CD8-positive, alpha-beta memory T cell (primary cell): ENCODE measurements around the gene UPK2. TPM values are rescaled to one million over a fixed set of nuclear protein-coding genes. Genes with fewer than 3 reads are reported as not detected.

Experiments
- CTCF ChIA-PET: fragments of 350-600 bp; sonication (Branson Sonifier 250); formaldehyde crosslinking; loops from one replicate; lab custom pipeline; 2021; ENCODE audit warnings: antibody characterized with exemption; lab: Charles Lee
- POLR2A ChIA-PET: fragments of 350-600 bp; sonication (Branson Sonifier 250); formaldehyde crosslinking; loops from one replicate; lab custom pipeline; 2021; ENCODE audit warnings: antibody characterized with exemption; lab: Charles Lee
- DNase-seq, 5 donors: peaks; one replicate each; pipeline versions ENCODE4 v3.0.0 to v3.0.0-alpha.2; 2020 to 2022; ENCODE audit warnings: mixed read lengths in 1 of 5
- H3K27ac ChIP-seq: one replicate; pipeline ENCODE4 v1.7.0; 2013; ENCODE audit warnings: low read depth, mild to moderate bottlenecking, low read length, moderate library complexity
- H3K27me3 ChIP-seq: 2 replicates; pipeline ENCODE4 v1.7.0; 2013; ENCODE audit warnings: low read length, mild to moderate bottlenecking; ENCODE audit not compliant: insufficient read depth, poor library complexity, severe bottlenecking
- H3K36me3 ChIP-seq: 2 replicates; pipeline ENCODE4 v1.7.0; 2013; ENCODE audit warnings: mild to moderate bottlenecking, low read length, moderate library complexity; ENCODE audit not compliant: insufficient read depth
- H3K4me1 ChIP-seq: 2 replicates; pipeline ENCODE4 v1.7.0; 2013; ENCODE audit warnings: mild to moderate bottlenecking, low read length, moderate library complexity; ENCODE audit not compliant: insufficient read depth
- H3K4me3 ChIP-seq: 2 replicates; pipeline ENCODE4 v1.7.0; 2013; ENCODE audit warnings: mild to moderate bottlenecking, low read length
- H3K9me3 ChIP-seq: 2 replicates; pipeline ENCODE4 v1.7.0; 2013; ENCODE audit warnings: mild to moderate bottlenecking, low read length
- H3K27ac Mint-ChIP-seq, 8 donors: one replicate each; pipeline ENCODE4 v1.8.0; 2020 to 2021; ENCODE audit warnings: mixed read lengths in 8 of 8, mild to moderate bottlenecking in 6 of 8, inconsistent platforms in 3 of 8, moderate library complexity in 3 of 8
- H3K27me3 Mint-ChIP-seq, 2 donors: one replicate each; pipeline ENCODE4 v1.8.0; 2020 to 2021; ENCODE audit warnings: mixed read lengths in 2 of 2, mild to moderate bottlenecking in 1 of 2, moderate library complexity in 1 of 2
- H3K36me3 Mint-ChIP-seq, 3 donors: one replicate each; pipeline ENCODE4 v1.8.0; 2020 to 2021; ENCODE audit warnings: mixed read lengths in 3 of 3, inconsistent platforms in 1 of 3, mild to moderate bottlenecking in 1 of 3
- H3K4me1 Mint-ChIP-seq, 3 donors: one replicate each; pipeline ENCODE4 v1.8.0; 2020 to 2021; ENCODE audit warnings: mixed read lengths in 3 of 3, inconsistent platforms in 1 of 3, mild to moderate bottlenecking in 1 of 3
- H3K4me3 Mint-ChIP-seq, 7 donors: one replicate each; pipeline ENCODE4 v1.8.0; 2020 to 2021; ENCODE audit warnings: mixed read lengths in 7 of 7, mild to moderate bottlenecking in 6 of 7, moderate library complexity in 4 of 7, inconsistent platforms in 2 of 7
- H3K9me3 Mint-ChIP-seq, 5 donors: one replicate each; pipeline ENCODE4 v1.8.0; 2020 to 2022; ENCODE audit warnings: mixed read lengths in 5 of 5, mild to moderate bottlenecking in 3 of 5, moderate library complexity in 2 of 5, inconsistent platforms in 1 of 5
- polyA plus RNA-seq: library from polyadenylated mRNA; unstranded; fragments of 300-500 nt; fragmentation: Illumina TruSeq; gene quantifications from one replicate; pipeline ENCODE4 v1.2.3, GENCODE V29; 2021
- total RNA-seq, 2 experiments: library from RNA; stranded (reverse); gene quantifications; one replicate each; pipeline ENCODE4 v1.2.3, GENCODE V29; 2021

UPK2 gene
- total and polyA plus RNA-seq, 3 experiments from 2014 or later, result 0.22 TPM; not detected in 2

GRCh38 chr11:118998822-118999221 lies 42.7 kb downstream of the UPK2 start:
- CTCF ChIA-PET, result interaction anchor here (1.0 to 2.2 kb wide), 2 partner anchors 20 to 42 kb away, joined by 3 to 11 read pairs; partner anchors contain the start of genes RPS25 and TRAPPC4

GRCh38 chr11:119000906-119001305 lies 44.8 kb downstream of the UPK2 start:
- Histone ChIP-seq H3K4me3 (no peak overlapping the region), H3K4me1 (peaks cover 20% of the 10 kb centered on the region), H3K9me3 (no peaks in the 10 kb centered on the region), H3K27me3 (no peaks in the 10 kb centered on the region), H3K27ac (no peak overlapping the region), H3K36me3 (peaks cover 19% of the 10 kb centered on the region)
- CTCF ChIA-PET, result no interaction called here
- no peak for DNase-seq
- peaks cover 34 to 51% (median 37%) of the 10 kb centered on the region in 3 donors for H3K4me1 Mint-ChIP-seq
- POLR2A ChIA-PET, result interaction anchor here (0.6 kb wide), 1 partner anchor 566 kb away, joined by 5 read pairs; no protein-coding TSS in a partner anchor
- peak overlapping the region in 2 of 7 donors; percentile 36 to 78 for H3K4me3 Mint-ChIP-seq
- peak overlapping the region in 3 of 8 donors; percentile 22 to 54 (median 42) for H3K27ac Mint-ChIP-seq
- peaks cover 0 to 81% (median 14%) of the 10 kb centered on the region in 3 donors for H3K36me3 Mint-ChIP-seq
- H3K9me3 Mint-ChIP-seq, result no peaks in the 10 kb centered on the region
- H3K27me3 Mint-ChIP-seq, result peaks cover 0 to 3% of the 10 kb centered on the region in 2 donors

More at GRCh38 chr11:118998822-118999221, 42.7 kb downstream of the UPK2 start:
- DNase-seq, result no peak
- Histone ChIP-seq H3K9me3 (no peaks in the 10 kb centered on the region), H3K36me3 (peaks cover 16% of the 10 kb centered on the region), H3K27me3 (no peaks in the 10 kb centered on the region), H3K4me1 (peaks cover 20% of the 10 kb centered on the region), H3K27ac (peak overlapping the region; percentile 84), H3K4me3 (peak overlapping the region; percentile 94)
- Mint-ChIP-seq H3K27me3 (peaks cover 0 to 3% of the 10 kb centered on the region in 2 donors), H3K27ac (peak overlapping the region; percentile 79 to 100 (median 97)), H3K36me3 (peaks cover 0 to 66% (median 12%) of the 10 kb centered on the region in 3 donors), H3K4me3 (peak overlapping the region; percentile 90 to 99 (median 94)), H3K4me1 (peaks cover 34 to 50% (median 34%) of the 10 kb centered on the region in 3 donors), H3K9me3 (no peaks in the 10 kb centered on the region)
- POLR2A ChIA-PET, result interaction anchor here (0.6 to 2.3 kb wide), 3 partner anchors 17 to 318 kb away, joined by 3 to 23 read pairs (median 5); partner anchors contain the start of genes RPS25 and TRAPPC4

DNA sequence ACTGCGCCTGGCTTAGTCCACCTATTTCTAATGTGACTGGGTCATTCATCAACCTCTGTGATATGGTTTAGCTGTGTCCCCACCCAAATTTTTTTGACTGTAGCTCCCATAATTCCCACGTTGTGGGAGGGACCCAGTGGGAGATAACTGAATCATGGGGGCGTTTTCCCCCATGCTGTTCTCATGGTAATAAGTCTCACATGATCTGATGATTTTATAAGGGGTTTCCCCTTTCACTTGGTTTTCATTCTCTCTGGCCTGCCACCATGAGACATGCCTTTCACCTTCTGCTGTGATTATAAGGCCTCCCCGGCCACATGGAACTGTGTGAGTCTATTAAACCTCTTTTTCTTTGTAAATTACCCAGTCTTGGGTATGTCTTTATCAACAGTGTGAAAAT lies 50.6 kb downstream of the UPK2 start:
- Mint-ChIP-seq H3K9me3 (no peaks in the 10 kb centered on the region), H3K27me3 (no peaks in the 10 kb centered on the region), H3K27ac (peak overlapping the region in 1 of 8 donors; percentile 45), H3K36me3 (peaks cover 0 to 78% (median 23%) of the 10 kb centered on the region in 3 donors), H3K4me1 (peaks cover 0 to 9% (median 9%) of the 10 kb centered on the region in 3 donors), H3K4me3 (no peak overlapping the region)
- Histone ChIP-seq H3K27ac (no peak overlapping the region), H3K27me3 (no peaks in the 10 kb centered on the region), H3K9me3 (no peaks in the 10 kb centered on the region), H3K4me3 (no peak overlapping the region), H3K4me1 (no peaks in the 10 kb centered on the region), H3K36me3 (peaks cover 29% of the 10 kb centered on the region)
- ChIA-PET CTCF (interaction anchor here (0.7 kb wide), 1 partner anchor 401 kb away, joined by 3 read pairs; no protein-coding TSS in a partner anchor), POLR2A (no interaction called here)
- no peak for DNase-seq

Other genes with a start within 250 kb of the UPK2 start
- 100 to 1,000 TPM; 187 to 189 TPM for gene DDX6, start 165.1 kb upstream of the UPK2 start, total RNA-seq
- gene DDX6, start 165.1 kb upstream of the UPK2 start, polyA plus RNA-seq, result 85.6 TPM
- gene CXCR5, start 72.4 kb upstream of the UPK2 start, total RNA-seq, result 1 to 10 TPM; 5.8 to 6.3 TPM
- gene CXCR5, start 72.4 kb upstream of the UPK2 start, polyA plus RNA-seq, result 4.5 TPM
- gene BCL9L, start 30.4 kb upstream of the UPK2 start, total RNA-seq, result 10 to 100 TPM; 39.6 to 42.8 TPM
- gene BCL9L, start 30.4 kb upstream of the UPK2 start, polyA plus RNA-seq, result 9.1 TPM
- not detected for gene FOXR1, start 15.5 kb downstream of the UPK2 start, total RNA-seq
- gene FOXR1, start 15.5 kb downstream of the UPK2 start, polyA plus RNA-seq, result not detected
- gene CENATAC, start 41.8 kb downstream of the UPK2 start, total RNA-seq, result 10 to 100 TPM; 29.1 to 34.6 TPM
- 10.1 TPM for gene CENATAC, start 41.8 kb downstream of the UPK2 start, polyA plus RNA-seq
- gene RPS25, start 62.0 kb downstream of the UPK2 start, total RNA-seq, result 1,000 to 10,000 TPM; 1,415 to 1,447 TPM
- gene RPS25, start 62.0 kb downstream of the UPK2 start, polyA plus RNA-seq, result 4,526 TPM
- gene TRAPPC4, start 62.5 kb downstream of the UPK2 start, total RNA-seq, result 100 to 1,000 TPM; 154 TPM
- gene TRAPPC4, start 62.5 kb downstream of the UPK2 start, polyA plus RNA-seq, result 125 TPM
- 10 to 100 TPM; 22.7 to 28.5 TPM for gene SLC37A4, start 74.6 kb downstream of the UPK2 start, total RNA-seq
- gene SLC37A4, start 74.6 kb downstream of the UPK2 start, polyA plus RNA-seq, result 11.3 TPM
- gene HYOU1, start 100.9 kb downstream of the UPK2 start, total RNA-seq, result 100 to 1,000 TPM; 181 TPM
- gene HYOU1, start 100.9 kb downstream of the UPK2 start, polyA plus RNA-seq, result 33.4 TPM
- gene VPS11, start 111.5 kb downstream of the UPK2 start, total RNA-seq, result 10 to 100 TPM; 25.3 to 26.0 TPM
- 51.5 TPM for gene VPS11, start 111.5 kb downstream of the UPK2 start, polyA plus RNA-seq
- gene HMBS, start 128.6 kb downstream of the UPK2 start, total RNA-seq, result 10 to 100 TPM; 35.5 to 38.4 TPM
- 21.8 TPM for gene HMBS, start 128.6 kb downstream of the UPK2 start, polyA plus RNA-seq
- gene DPAGT1, start 145.6 kb downstream of the UPK2 start, total RNA-seq, result 10 to 100 TPM; 69.7 to 78.6 TPM
- gene DPAGT1, start 145.6 kb downstream of the UPK2 start, polyA plus RNA-seq, result 45.7 TPM
- gene C2CD2L, start 151.0 kb downstream of the UPK2 start, total RNA-seq, result 10 to 100 TPM; 26.3 to 26.5 TPM
- gene C2CD2L, start 151.0 kb downstream of the UPK2 start, polyA plus RNA-seq, result 9.9 TPM
- gene HINFP, start 165.3 kb downstream of the UPK2 start, total RNA-seq, result 10 to 100 TPM; 26.8 to 29.1 TPM
- 14.6 TPM for gene HINFP, start 165.3 kb downstream of the UPK2 start, polyA plus RNA-seq
- under 1 TPM; 0.11 to 0.18 TPM for gene ABCG4, start 192.8 kb downstream of the UPK2 start, total RNA-seq
- not detected for gene ABCG4, start 192.8 kb downstream of the UPK2 start, polyA plus RNA-seq
- 10 to 100 TPM; 16.1 to 16.7 TPM for gene NLRX1, start 212.4 kb downstream of the UPK2 start, total RNA-seq
- gene NLRX1, start 212.4 kb downstream of the UPK2 start, polyA plus RNA-seq, result 11.3 TPM
- gene NHERF4, start 229.2 kb downstream of the UPK2 start, total RNA-seq, result under 1 TPM in 1 of 2 experiments, not detected in 1; 0.42 TPM
- gene NHERF4, start 229.2 kb downstream of the UPK2 start, polyA plus RNA-seq, result not detected